Esophagus squamous epithelium (tissue), 5 donors: Measurements from ENCODE around the gene SMURF2. TPM values are rescaled to one million over a fixed set of nuclear protein-coding genes. Genes with fewer than 3 reads are reported as not detected.
"Not testable (repeated sequence)": the region's sequence is repeated elsewhere in the genome, so short reads cannot be mapped to it uniquely, and the experiment has no call there.

ENCODE experiments used
- DNase-seq: peaks from one replicate; lab custom pipeline; 2025; lab: John Stamatoyannopoulos, UW
- H3K27ac ChIP-seq, 4 donors: fragments of 200-600 bp; sonication (generic); one replicate each; pipeline ENCODE4 v1.5.1; 2016 to 2019; ENCODE audit warnings: mild to moderate bottlenecking in 1 of 4
- H3K27me3 ChIP-seq, 4 donors: fragments of 200-600 bp; sonication (generic); 1 replicate in 3 of 4; 2 replicates in 1 of 4; pipeline versions ENCODE4 v1.5.1 to v1.6.0; 2017 to 2021; ENCODE audit warnings: antibody characterized with exemption in 1 of 4
- H3K36me3 ChIP-seq, 3 donors: fragments of 200-600 bp; sonication (generic); one replicate each; pipeline ENCODE4 v1.5.1; 2016 to 2019
- H3K4me1 ChIP-seq, 3 donors: fragments of 200-600 bp; sonication (generic); one replicate each; pipeline ENCODE4 v1.5.1; 2017 to 2019
- H3K4me3 ChIP-seq, 4 donors: fragments of 200-600 bp; sonication (generic); 1 replicate in 3 of 4; 2 replicates in 1 of 4; pipeline ENCODE4 v1.5.1; 2016 to 2019; ENCODE audit warnings: mild to moderate bottlenecking in 2 of 4, moderate library complexity in 1 of 4
- H3K9me3 ChIP-seq, 3 donors: fragments of 200-600 bp; sonication (generic); one replicate each; pipeline ENCODE4 v1.5.1; 2016 to 2019
- POLR2A ChIP-seq, 4 donors: fragments of 450-650 bp; IDR thresholded peaks; one replicate each; pipeline ENCODE4 v1.6.1; 2017; ENCODE audit warnings: antibody characterized with exemption in 4 of 4, mild to moderate bottlenecking in 4 of 4, moderate library complexity in 3 of 4
- WGBS, 2 donors: methylation state at CpG; one replicate each; pipeline ENCODE4 v1.1.5; 2018; 5-methylcytosine and 5-hydroxymethylcytosine counted together
- intact Hi-C: fragments of 100-400 bp; cut with DNase I; formaldehyde crosslinking; loops from one replicate; pipeline ENCODE4 v1.15.0; 2022
- total RNA-seq, 4 donors: library from RNA; depleted of rRNA; stranded (reverse); fragments of >200 nt; gene quantifications; one replicate each; pipeline ENCODE4 v1.1.0, GENCODE V29; 2016
- TF ChIP-seq, protein P1 (sequence below), 6 experiments: fragments of 450-650 bp in 4 of 6; fragments of 200-600 bp in 2 of 6; sonication (generic) in 2 of 6; IDR thresholded peaks; one replicate each; pipeline ENCODE4 v1.5.1; 2016 to 2019; ENCODE audit warnings: antibody characterized with exemption in 6 of 6, mild to moderate bottlenecking in 4 of 6, moderate library complexity in 4 of 6
- donor health status: DM: yes; HTN: yes; CAD: no.

Gene SMURF2
- total RNA-seq, 4 donors from 2014 or later: 7.0 to 22.7 (median 13.0) TPM

DNA sequence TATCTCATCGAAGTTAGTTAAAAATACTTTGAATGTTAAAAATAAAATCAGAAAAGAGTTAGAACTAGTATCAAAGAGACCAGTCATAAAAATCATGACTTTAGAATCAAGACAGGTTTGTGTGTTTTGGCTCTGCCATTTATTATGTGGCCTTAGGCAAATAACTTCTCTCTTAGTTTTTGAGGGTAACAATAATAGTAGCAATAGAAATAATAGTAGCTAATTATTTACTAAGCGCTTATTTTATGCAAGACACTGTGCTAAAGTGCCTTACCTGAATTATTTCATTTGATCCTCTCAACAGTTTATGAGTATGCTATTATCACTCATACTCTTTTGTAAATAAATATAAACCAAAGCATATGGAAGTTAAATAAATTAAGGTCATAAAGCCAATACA, 77.0 kb downstream of the SMURF2 start:
- 68 to 96% methylated on average over 2 of the region's 2 CpGs for WGBS, 2 donors
- H3K36me3 ChIP-seq: peaks cover 0 to 76% (median 3%) of the 10 kb centered on the region in 3 donors

DNA sequence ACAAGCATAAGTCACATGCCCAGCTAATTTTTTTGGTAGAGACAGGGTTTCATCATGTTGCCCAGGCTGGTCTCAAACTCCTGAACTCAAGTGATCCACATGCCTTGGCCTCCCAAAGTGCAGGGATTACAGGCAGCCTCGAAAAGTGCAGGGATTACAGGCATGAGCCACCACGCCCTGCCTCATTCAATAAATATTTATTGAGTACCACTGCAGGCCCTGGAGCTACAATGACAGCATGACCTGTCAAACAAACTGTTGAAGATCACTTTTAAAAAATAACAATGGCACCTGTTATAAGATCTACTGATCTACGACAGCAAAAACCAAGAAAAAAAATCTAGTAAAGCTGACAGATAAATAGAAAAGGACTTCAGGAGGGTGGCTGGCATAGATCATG, 79.1 kb downstream of the SMURF2 start:
- Histone ChIP-seq H3K36me3 (peaks cover 0 to 76% (median 3%) of the 10 kb centered on the region in 3 donors), H3K27me3 (no peaks in the 10 kb centered on the region), H3K4me3 (no peak overlapping the region), H3K9me3 (no peaks in the 10 kb centered on the region), H3K4me1 (no peaks in the 10 kb centered on the region), H3K27ac (no peak overlapping the region)
- intact Hi-C loops: no loop called here
- TF ChIP-seq, protein P1, sequence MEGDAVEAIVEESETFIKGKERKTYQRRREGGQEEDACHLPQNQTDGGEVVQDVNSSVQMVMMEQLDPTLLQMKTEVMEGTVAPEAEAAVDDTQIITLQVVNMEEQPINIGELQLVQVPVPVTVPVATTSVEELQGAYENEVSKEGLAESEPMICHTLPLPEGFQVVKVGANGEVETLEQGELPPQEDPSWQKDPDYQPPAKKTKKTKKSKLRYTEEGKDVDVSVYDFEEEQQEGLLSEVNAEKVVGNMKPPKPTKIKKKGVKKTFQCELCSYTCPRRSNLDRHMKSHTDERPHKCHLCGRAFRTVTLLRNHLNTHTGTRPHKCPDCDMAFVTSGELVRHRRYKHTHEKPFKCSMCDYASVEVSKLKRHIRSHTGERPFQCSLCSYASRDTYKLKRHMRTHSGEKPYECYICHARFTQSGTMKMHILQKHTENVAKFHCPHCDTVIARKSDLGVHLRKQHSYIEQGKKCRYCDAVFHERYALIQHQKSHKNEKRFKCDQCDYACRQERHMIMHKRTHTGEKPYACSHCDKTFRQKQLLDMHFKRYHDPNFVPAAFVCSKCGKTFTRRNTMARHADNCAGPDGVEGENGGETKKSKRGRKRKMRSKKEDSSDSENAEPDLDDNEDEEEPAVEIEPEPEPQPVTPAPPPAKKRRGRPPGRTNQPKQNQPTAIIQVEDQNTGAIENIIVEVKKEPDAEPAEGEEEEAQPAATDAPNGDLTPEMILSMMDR (IDR thresholded peaks at IDR 0.05): no peak
- TF ChIP-seq POLR2A (IDR thresholded peaks at IDR 0.05): no peak
- WGBS, 2 donors: 57 to 81% methylated on average over 1 to 3 of the region's 3 CpGs
- DNase-seq: no peak

More for the DNA sequence above, 77.0 kb downstream of the SMURF2 start:
- Histone ChIP-seq H3K9me3 (no peaks in the 10 kb centered on the region), H3K27ac (no peak overlapping the region), H3K4me3 (no peak overlapping the region), H3K27me3 (no peaks in the 10 kb centered on the region), H3K4me1 (no peaks in the 10 kb centered on the region)
- intact Hi-C loops: no loop called here
- DNase-seq: no peak
- TF ChIP-seq, protein P1 (IDR thresholded peaks at IDR 0.05): no peak
- TF ChIP-seq POLR2A (IDR thresholded peaks at IDR 0.05): no peak

DNA sequence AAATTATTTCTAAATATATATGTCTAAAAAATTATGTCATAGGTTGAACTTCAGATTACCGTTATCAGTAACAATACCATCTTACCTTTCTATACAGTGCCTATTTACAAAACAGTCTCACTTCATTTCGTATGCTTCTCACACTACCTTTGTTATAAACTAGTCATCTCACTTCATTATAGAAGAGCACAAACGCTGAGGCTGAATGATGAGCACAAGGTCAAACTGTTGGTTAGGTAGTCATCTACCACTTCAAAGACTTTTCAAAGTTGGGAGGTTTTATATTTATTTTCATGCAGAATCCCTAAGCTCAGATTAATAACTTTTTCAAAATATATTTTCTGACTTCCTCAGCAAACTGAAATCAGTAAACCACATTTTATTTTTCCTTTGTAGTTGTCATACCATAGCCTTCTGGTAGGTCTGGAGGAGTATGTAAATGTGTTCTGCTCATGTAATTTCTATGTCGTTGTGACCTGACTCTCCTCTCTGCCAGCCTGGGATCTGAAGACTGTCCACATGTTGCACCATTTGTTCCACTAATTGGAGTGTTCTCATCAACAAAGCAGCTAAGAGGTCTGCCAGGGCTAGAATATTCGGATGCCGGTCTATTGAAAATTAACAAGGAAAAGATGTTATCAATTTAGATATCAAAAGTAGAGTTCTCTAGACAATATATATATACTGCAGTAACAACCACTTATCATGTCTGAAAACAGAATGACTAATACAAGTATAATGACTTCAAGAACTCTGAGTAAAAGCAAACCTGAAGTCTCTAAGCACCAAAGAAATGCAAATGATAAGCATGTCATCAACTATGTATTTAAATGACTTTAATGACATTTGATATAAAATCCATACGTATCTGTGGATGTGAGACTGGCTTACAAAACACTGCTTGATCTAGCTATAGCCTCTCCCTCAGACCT, 81.5 kb downstream of the SMURF2 start:
- H3K4me3 ChIP-seq: no peak overlapping the region
- H3K36me3 ChIP-seq: peaks cover 0 to 89% (median 3%) of the 10 kb centered on the region in 3 donors
- DNase-seq: no peak
- 67 to 71% methylated on average over 7 of the region's 7 CpGs for WGBS, 2 donors
- no peak for TF ChIP-seq POLR2A (IDR thresholded peaks at IDR 0.05)
- H3K27ac ChIP-seq: no peak overlapping the region
- no peaks in the 10 kb centered on the region for H3K27me3 ChIP-seq
- H3K9me3 ChIP-seq: no peaks in the 10 kb centered on the region
- intact Hi-C loops: no loop called here
- H3K4me1 ChIP-seq: no peaks in the 10 kb centered on the region

DNA sequence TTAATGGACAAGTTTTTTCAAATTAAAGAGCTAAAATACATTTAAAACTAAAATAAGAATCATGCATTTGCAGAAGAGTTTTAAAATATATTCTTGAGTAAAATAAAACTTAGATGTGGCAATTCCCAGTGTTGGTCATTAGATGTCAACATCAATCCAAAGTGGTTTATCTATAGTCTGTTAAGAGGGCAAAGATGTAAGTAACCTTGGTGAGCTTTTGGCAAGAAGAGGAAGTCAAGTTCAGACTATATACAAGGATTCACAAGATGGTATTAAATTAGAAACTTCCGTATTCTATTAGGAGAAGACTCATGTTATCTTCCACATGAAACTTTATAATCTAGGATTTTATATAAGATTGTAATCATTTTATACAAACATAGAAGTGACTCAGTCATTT, 82.2 kb downstream of the SMURF2 start:
- Histone ChIP-seq H3K36me3 (peaks cover 0 to 90% (median 3%) of the 10 kb centered on the region in 3 donors), H3K4me3 (no peak overlapping the region), H3K27me3 (no peaks in the 10 kb centered on the region), H3K4me1 (no peaks in the 10 kb centered on the region), H3K27ac (no peak overlapping the region), H3K9me3 (no peaks in the 10 kb centered on the region)
- intact Hi-C loops: no loop called here
- DNase-seq: no peak
- no peak for TF ChIP-seq POLR2A (IDR thresholded peaks at IDR 0.05)
- TF ChIP-seq, protein P1 (IDR thresholded peaks at IDR 0.05): no peak
- 86 to 92% methylated on average over 1 of the region's 1 CpG for WGBS, 2 donors

DNA sequence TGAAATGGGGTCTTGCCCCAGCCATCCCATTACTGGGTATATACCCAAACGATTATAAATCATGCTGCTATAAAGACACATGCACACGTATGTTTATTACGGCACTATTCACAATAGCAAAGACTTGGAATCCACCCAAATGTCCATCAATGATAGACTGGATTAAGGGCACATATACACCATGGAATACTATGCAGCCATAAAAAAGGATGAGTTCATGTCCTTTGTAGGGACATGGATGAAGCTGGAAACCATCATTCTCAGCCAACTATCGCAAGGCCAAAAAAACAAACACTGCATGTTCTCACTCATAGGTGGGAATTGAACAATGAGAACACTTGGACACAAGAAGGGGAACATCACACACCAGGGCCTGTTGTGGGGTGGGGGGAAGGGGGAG, 85.1 kb downstream of the SMURF2 start:
- intact Hi-C loops, DNase-seq, H3K9me3 ChIP-seq, H3K4me1 ChIP-seq, H3K4me3 ChIP-seq, H3K27me3 ChIP-seq, H3K27ac ChIP-seq: not testable (repeated sequence)
- WGBS, 2 donors: 100% methylated on average over 4 of the region's 4 CpGs
- peaks cover 0 to 64% (median 0%) of the 10 kb centered on the region in 3 donors for H3K36me3 ChIP-seq

DNA sequence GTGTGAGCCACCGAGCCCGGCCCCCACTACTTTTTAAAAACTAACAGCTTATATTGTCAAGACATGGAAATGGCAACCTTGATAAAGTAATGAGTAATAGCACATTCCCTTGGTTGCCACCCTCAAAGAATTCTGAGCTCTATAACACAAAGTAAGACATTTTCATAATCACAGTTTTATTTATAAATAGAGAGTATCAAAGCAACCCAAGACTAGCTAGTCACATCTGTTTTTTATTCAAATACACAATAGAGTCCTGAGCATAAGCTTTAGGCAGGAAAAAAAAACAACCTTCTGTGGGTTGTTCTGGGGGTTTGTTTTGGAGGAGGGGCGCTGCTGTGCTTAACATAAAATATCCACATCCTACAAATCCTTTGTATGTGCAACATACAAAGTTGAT, 86.7 kb downstream of the SMURF2 start:
- H3K4me1 ChIP-seq: peaks cover 0 to 5% (median 0%) of the 10 kb centered on the region in 3 donors
- no peak overlapping the region for H3K4me3 ChIP-seq
- no peak for DNase-seq
- WGBS, 2 donors: 81 to 100% methylated on average over 1 to 3 of the region's 3 CpGs
- H3K36me3 ChIP-seq: peaks cover 0 to 63% (median 0%) of the 10 kb centered on the region in 3 donors
- intact Hi-C loops: no loop called here
- TF ChIP-seq, protein P1 (IDR thresholded peaks at IDR 0.05): no peak
- TF ChIP-seq POLR2A (IDR thresholded peaks at IDR 0.05): no peak
- H3K27me3 ChIP-seq: no peaks in the 10 kb centered on the region
- no peak overlapping the region for H3K27ac ChIP-seq
- no peaks in the 10 kb centered on the region for H3K9me3 ChIP-seq
